Stimulated activated naive CD8-positive, alpha-beta T cell treated with anti-CD3 and anti-CD28 coated beads, Interleukin-15, amount 100 ng/mL, for 72 hours (primary cell): ENCODE results near the gene ZDHHC24.
"Not testable (repeated sequence)": the region's sequence is repeated elsewhere in the genome, so short reads cannot be mapped to it uniquely, and the experiment has no call there.

Experiments used
- ATAC-seq: fragments of 150-1000 bp; cut with Tn5 transposase; 2 replicates; pipeline ENCODE4 v1.10.0; 2021; ENCODE audit warnings: mild to moderate bottlenecking, moderate library complexity
- DNase-seq, 2 donors: peaks; one replicate each; pipeline ENCODE4 v3.0.0; 2021 to 2022
- H3K27ac Mint-ChIP-seq, 2 donors: one replicate each; pipeline ENCODE4 v1.8.0; 2022; ENCODE audit warnings: mild to moderate bottlenecking in 2 of 2, mixed read lengths in 2 of 2, moderate library complexity in 2 of 2
- H3K27me3 Mint-ChIP-seq: one replicate; pipeline ENCODE4 v1.8.0; 2022; ENCODE audit warnings: mixed read lengths
- H3K4me1 Mint-ChIP-seq: one replicate; pipeline ENCODE4 v1.8.0; 2022; ENCODE audit warnings: mild to moderate bottlenecking, mixed read lengths
- H3K4me3 Mint-ChIP-seq, 2 donors: one replicate each; pipeline ENCODE4 v1.8.0; 2022; ENCODE audit warnings: mild to moderate bottlenecking in 2 of 2, mixed read lengths in 2 of 2, moderate library complexity in 1 of 2
- H3K9me3 Mint-ChIP-seq, 2 donors: one replicate each; pipeline ENCODE4 v1.8.0; 2022; ENCODE audit warnings: mixed read lengths in 2 of 2

Gene ZDHHC24, protein sequence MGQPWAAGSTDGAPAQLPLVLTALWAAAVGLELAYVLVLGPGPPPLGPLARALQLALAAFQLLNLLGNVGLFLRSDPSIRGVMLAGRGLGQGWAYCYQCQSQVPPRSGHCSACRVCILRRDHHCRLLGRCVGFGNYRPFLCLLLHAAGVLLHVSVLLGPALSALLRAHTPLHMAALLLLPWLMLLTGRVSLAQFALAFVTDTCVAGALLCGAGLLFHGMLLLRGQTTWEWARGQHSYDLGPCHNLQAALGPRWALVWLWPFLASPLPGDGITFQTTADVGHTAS

DNA sequence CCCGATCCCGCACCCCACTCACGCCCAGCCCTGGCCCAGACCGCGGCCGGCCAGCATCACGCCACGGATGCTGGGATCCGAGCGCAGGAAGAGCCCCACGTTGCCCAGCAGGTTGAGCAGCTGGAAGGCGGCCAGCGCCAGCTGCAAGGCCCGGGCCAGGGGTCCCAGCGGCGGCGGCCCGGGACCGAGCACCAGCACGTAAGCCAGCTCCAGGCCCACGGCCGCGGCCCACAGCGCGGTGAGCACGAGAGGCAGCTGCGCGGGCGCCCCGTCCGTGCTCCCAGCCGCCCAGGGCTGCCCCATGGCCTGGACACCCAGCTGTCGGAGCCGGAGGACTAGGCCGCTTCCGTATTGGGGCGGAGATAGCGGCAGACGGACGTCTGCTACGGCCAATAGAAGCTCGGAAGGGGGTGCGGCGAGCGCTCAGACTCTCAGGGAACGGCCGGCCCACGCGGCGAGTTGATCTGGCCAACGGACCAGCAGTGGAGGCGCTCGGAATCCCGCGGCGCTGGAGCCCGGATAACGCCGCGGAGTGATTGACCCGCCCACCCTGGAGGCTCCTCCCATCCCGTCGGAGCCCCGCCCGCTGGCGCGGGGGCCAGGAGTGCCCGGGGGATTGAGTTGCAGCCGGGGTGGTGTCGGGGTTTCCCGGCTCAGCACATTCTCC, at the start of gene ZDHHC24:
TSS of gene ZDHHC24 (minus strand) at position 348 of the 667 bp plus-strand sequence. CDS start at position 303, 45 bp downstream.
- Mint-ChIP-seq H3K9me3 (no peaks in the 10 kb centered on the region), H3K27ac (peak within 1 kb of the TSS; percentile 80 to 86), H3K4me1 (peaks cover 41% of the 10 kb centered on the region), H3K27me3 (peaks cover 7% of the 10 kb centered on the region), H3K4me3 (peak within 1 kb of the TSS; percentile 83 to 96)
- DNase-seq (peak; percentile 90 to 94), ATAC-seq (peak; percentile 90)

DNA sequence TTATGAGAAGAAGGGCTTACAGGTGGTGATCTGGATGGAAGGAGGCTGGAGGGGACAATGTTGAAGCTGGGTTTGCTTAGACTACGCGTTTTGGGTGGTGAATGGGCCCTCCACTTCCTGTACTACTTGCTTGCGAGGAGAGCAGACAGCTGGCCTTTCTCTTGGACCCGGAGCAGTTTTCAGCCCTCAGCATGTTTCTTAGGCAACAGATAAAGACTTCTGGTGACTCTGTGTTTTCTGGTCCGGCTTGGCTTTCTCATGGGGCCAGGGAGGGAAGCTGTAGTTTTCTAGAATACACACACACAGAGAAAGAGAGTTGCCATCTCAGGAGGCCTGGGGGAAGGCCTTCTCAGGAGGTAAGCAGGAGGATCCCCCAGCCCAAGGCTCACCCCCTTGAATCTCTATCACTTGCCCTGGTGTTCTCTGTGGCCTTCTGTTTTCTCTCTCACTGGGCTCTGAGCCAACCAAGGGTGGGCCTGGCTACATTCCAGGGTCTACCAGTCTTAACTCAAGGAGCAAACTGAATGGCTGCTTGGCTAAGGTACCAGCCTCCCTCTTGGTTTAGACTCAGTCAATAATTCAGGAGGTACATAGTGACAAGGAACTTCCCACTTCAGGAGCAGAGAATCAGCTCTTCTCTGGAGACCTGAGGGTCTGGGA, 49.5 kb upstream of the ZDHHC24 start:
- H3K27me3 Mint-ChIP-seq, result no peaks in the 10 kb centered on the region
- peaks cover 44% of the 10 kb centered on the region for H3K4me1 Mint-ChIP-seq
- peak overlapping the region; percentile 87 to 94 for H3K27ac Mint-ChIP-seq

DNA sequence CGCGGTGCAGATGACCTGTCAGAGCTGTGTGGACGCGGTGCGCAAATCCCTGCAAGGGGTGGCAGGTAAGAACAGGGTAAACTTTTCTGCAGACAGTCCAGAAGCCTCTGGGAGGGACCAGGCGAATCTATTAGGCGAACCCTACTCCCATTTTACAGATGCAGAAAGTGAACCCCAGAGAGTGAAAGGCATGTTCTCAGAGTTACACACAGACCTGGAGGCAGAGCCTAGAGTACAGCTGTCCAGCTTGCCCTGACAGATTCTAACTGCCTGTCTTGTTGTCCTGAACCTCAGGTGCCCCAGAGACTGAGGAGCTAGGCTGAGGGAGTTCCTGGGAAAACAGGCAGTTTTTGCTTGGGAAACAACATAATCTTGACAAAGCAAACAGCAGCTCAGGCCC, 47.8 kb upstream of the ZDHHC24 start:
- peak overlapping the region; percentile 99 to 100 for H3K4me3 Mint-ChIP-seq
- H3K4me1 Mint-ChIP-seq, result peaks cover 44% of the 10 kb centered on the region
- DNase-seq, result no peak
- no peak overlapping the region for H3K27ac Mint-ChIP-seq
- ATAC-seq, result no peak
- no peaks in the 10 kb centered on the region for H3K27me3 Mint-ChIP-seq
- no peaks in the 10 kb centered on the region for H3K9me3 Mint-ChIP-seq

More for the DNA sequence above, 49.5 kb upstream of the ZDHHC24 start:
- Mint-ChIP-seq H3K4me3 (peak overlapping the region; percentile 78 to 100), H3K9me3 (no peaks in the 10 kb centered on the region)
- no peak for ATAC-seq
- DNase-seq, result peak in 1 of 2 donors; percentile 9

DNA sequence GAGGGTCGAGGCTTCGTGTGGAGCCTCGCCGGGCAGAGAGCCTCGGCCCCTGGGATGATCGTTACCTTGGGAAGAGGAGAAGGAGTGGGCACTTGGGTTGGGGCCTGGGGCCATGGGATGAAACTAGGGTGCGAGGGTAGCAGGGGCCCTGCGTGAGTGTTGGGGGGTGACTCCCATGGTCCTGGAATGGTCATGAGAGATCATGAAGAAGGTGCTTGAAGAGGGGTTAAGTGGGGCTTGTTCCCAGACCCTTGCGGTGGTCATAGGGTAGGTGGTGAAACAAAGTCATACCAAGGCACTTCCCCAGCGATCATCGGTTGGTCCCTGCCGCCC, 47.4 kb upstream of the ZDHHC24 start:
- peak overlapping the region; percentile 94 to 98 for H3K27ac Mint-ChIP-seq
- no peaks in the 10 kb centered on the region for H3K27me3 Mint-ChIP-seq
- DNase-seq (no peak), ATAC-seq (peak; percentile 32)
- H3K4me3 Mint-ChIP-seq, result peak overlapping the region; percentile 99 to 100
- H3K9me3 Mint-ChIP-seq, result no peaks in the 10 kb centered on the region
- H3K4me1 Mint-ChIP-seq, result peaks cover 44% of the 10 kb centered on the region

DNA sequence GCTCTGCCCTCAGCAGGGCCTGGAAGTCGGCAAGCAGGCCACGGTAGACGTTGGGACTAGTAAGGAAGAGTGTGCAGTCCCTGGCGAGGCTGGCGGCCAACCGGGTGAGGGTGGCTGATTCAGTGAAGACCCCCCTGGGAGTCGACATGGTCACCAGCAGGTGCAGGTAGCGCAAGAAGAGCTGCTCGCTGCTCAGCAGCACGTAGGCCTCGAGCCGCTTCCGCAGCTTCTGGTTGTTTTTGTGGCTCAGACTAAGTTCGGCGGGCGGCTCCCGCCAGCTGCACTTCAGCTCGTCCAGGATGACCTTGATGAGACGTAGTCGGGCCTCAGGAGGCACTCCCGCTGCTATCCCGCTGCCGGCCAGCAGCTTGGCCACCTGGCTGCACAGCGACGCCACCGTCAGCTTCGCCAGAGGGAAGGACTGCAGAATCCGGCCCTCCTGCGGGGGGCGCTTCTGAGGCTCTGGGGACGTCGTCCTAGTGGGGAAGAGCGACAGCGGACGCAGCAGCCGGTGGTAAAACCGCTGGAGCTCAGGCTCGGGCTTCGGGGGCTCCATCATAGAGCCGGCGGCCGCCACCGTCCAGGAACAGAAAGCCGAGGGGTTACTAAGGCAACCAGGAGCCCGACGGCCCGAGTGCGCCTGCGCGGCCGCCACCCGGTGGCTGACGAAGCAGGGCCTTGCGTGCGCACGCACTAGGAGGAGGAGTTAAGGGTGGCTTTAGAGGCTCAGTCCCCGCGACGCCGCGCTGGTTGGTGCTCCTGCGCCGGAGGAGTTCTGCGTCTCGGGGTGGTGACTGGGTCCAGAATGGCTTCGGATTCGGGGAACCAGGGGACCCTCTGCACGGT, 46.8 kb upstream of the ZDHHC24 start, which contains the start of the genes CCDC87 and CCS:
TSS of gene CCDC87 (minus strand) at position 607 of the 846 bp plus-strand sequence. CDS start at position 559, 48 bp downstream.
TSS of gene CCS (plus strand) at position 729 of the 846 bp plus-strand sequence. CDS start at position 806, 77 bp downstream.
- H3K4me3 Mint-ChIP-seq, result peak within 1 kb of the TSS; percentile 99 to 100
- ATAC-seq, result peak; percentile 97
- peak; percentile 96 to 97 for DNase-seq
- H3K9me3 Mint-ChIP-seq, result no peaks in the 10 kb centered on the region
- H3K27me3 Mint-ChIP-seq, result no peaks in the 10 kb centered on the region
- H3K27ac Mint-ChIP-seq, result peak within 1 kb of the TSS; percentile 94 to 98
- H3K4me1 Mint-ChIP-seq, result peaks cover 44% of the 10 kb centered on the region

DNA sequence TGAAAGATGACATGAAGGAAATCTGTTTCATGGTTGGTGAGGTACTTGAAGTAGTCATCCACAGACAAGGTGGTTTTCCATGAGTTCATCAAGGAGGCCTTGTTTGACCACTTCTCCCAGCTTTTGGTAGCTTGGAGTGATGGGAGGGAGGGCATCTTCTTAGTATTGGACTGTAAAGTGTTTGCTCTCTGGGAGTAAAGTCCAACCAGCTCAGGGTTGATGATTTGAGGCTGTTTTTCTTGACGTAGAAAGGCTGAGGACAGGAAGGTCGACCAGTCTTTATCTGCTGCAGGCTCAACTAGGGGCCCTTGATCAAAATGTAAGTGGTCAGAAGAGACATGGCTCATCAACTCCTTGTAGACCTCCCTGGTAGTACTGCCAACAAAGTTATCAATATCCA, 45.3 kb upstream of the ZDHHC24 start:
- Mint-ChIP-seq H3K9me3 (no peaks in the 10 kb centered on the region), H3K27ac (no peak overlapping the region), H3K4me3 (peak overlapping the region in 1 of 2 donors; percentile 100), H3K4me1 (peaks cover 44% of the 10 kb centered on the region), H3K27me3 (no peaks in the 10 kb centered on the region)
- ATAC-seq, result no peak
- no peak for DNase-seq

DNA sequence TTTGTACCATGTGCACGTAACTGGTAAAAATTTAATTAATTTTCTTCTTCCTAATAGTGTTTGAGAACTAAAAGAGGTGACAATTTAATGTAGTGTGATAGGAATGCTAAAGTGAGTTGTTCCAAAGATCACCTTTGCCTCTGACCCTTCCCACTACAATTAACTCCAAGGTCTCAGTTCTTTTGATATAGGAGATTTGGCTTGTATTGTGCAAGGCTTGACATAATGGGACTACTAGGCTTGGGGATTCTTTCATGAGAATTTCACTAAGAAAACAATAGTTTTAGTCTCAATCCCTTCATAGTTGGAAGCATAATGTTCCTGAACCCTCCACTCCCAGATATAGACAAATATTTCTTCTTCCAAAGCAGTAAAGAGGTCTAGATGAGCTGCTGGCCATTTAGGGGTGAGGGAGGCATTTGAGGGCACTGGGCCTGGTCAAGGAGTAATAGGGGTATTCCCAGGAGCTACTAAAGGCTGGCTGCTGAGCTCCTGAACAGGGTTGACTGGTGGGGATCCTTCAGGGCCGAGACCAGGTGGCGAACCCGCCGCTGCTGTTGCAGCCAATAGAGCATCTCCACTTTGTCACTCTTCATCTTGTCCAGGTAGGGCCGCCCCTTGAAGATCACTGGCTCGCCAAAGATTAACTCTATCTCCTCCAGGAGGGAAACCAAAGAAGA, 44.3 kb upstream of the ZDHHC24 start:
- H3K9me3 Mint-ChIP-seq, result no peaks in the 10 kb centered on the region
- no peak overlapping the region for H3K27ac Mint-ChIP-seq
- no peak overlapping the region for H3K4me3 Mint-ChIP-seq
- ATAC-seq (no peak), DNase-seq (no peak)
- H3K27me3 Mint-ChIP-seq, result no peaks in the 10 kb centered on the region
- H3K4me1 Mint-ChIP-seq, result peaks cover 34% of the 10 kb centered on the region

DNA sequence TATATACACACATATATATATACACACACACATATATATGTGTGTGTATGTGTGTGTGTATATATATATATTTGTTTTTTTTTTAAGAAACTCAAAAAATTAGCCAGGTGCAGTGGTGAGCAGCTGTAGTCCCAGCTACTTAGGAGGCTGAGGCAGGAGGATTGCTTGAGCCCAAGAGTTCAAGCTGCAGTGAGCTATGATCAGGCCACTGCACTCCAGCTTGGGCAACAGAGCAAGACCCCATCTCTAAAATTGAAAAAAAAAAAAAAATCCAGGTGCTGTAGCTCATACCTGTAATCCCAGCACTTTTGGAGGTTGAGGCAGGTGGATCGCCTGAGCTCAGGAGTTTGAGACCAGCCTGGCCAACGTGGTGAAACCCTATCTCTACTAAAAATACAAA, 43.5 kb upstream of the ZDHHC24 start:
- peaks cover 26% of the 10 kb centered on the region for H3K4me1 Mint-ChIP-seq
- not testable (repeated sequence) for H3K27ac Mint-ChIP-seq, ATAC-seq, H3K9me3 Mint-ChIP-seq, H3K27me3 Mint-ChIP-seq, H3K4me3 Mint-ChIP-seq, DNase-seq

DNA sequence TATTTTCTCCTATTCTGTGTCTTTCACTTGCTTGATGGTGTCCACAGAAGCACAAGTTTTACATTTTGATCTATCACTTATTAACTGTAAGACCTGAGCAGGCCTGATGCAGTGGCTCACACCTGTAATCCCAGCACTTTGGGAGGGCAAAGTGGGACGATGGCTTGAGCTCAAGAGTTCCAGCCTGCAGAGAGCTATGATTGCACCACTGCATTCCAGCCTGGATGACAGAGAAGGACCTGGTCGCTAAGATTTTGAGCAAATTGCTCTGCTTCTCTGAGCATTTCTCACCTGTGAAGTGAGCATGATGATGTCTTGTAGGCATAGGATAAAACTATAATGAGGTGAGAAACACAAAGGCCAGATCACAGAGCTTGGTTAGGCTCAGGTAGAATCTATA, 40.3 kb upstream of the ZDHHC24 start:
- Mint-ChIP-seq H3K27me3 (no peaks in the 10 kb centered on the region), H3K4me1 (peaks cover under 1% of the 10 kb centered on the region), H3K9me3 (peaks cover 4 to 10% of the 10 kb centered on the region in 2 donors), H3K27ac (no peak overlapping the region), H3K4me3 (no peak overlapping the region)
- ATAC-seq, result no peak
- DNase-seq, result no peak

DNA sequence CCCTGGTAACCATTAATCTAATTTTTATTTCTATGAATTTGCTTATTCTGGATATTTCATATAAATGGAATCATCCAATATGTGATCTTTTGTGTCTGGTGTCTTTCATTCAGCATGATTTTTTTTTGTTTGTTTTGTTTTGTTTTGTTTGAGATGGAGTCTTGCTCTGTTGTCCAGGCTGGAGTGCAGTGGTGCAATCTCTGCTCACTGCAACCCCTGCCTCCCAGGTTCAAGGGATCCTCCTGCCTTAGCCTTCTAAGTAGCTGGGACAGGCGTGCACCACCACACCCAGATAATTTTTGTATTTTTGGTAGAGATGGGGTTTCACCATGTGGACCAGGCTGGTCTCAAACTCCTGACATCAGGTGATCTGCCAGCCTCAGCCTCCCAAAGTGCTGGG, 39.6 kb upstream of the ZDHHC24 start:
- H3K27me3 Mint-ChIP-seq, ATAC-seq, DNase-seq, H3K4me3 Mint-ChIP-seq, H3K4me1 Mint-ChIP-seq: not testable (repeated sequence)
- Mint-ChIP-seq H3K27ac (peak overlapping the region in 1 of 2 donors; percentile 12), H3K9me3 (peaks cover 4 to 10% of the 10 kb centered on the region in 2 donors)

DNA sequence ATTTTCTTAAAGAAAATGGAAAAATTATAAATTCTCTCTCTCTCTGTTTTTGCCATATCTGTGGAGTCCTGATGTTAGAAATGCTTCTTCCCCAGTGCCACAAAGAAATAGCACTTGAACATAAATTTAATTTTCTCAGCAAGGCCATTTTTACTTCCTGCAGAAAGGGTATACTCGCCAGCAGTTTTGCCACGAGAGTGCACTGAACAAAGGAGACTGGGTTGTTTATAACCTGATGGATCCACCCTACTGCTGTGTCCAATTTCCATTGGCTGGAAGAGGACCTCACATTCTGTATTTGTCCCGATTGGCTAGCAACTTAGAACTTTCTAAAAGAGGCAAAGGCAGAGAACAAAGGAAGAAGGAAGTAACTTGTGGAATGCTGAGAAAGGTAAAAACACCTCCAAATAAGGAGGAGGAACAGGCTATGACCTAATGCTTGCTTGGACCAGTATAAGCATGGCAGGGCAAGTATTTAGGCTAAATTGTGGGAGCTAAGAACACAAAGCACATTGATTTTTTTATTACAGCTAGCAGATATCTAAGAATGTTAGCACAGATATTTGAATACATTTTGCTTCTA, 36.8 kb upstream of the ZDHHC24 start:
- not testable (repeated sequence) for H3K27ac Mint-ChIP-seq, ATAC-seq, H3K27me3 Mint-ChIP-seq, H3K4me3 Mint-ChIP-seq, DNase-seq
- peaks cover 4 to 10% of the 10 kb centered on the region in 2 donors for H3K9me3 Mint-ChIP-seq
- peaks cover 22% of the 10 kb centered on the region for H3K4me1 Mint-ChIP-seq

DNA sequence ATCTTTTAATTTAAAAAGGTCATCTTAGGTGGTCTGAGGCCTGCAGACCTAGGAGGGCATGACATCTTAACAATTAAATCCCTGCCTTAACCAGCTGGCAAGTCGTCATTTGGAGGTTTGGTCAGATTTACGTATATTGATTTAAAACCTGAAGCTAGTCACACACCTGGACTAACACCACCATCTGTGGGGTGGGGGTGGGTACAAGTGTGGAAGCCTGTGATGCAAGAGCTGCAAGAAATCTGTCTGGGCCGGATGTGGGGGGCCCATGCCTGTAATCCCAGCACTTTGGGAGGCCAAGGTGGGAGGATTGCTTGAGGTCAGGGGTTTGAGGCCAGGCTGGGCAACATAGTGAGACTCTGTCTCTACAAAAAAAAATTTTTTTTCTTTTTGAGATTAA, 35.4 kb upstream of the ZDHHC24 start:
- ATAC-seq (no peak), DNase-seq (no peak)
- Mint-ChIP-seq H3K27ac (no peak overlapping the region), H3K9me3 (peaks cover 4 to 10% of the 10 kb centered on the region in 2 donors), H3K4me3 (no peak overlapping the region), H3K27me3 (peaks cover 1% of the 10 kb centered on the region), H3K4me1 (peaks cover 22% of the 10 kb centered on the region)

DNA sequence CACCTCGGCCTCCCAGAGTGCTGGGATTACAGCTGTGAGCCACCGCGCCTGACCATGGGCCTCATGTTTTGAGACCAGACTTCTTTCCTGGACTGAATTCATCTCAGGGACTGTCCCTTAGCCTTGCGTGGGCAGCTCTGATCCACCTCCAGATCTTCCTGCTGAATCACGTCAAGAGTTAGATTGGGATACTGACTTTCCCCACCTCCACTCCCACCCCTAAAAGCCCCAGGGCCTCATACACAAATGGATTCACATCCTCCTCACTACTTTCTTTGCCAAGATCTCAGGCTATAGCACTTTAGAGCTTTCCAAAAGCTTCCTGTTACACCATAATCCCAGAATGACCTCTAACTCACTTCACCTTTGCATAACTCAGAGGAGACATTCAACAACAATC, 35.0 kb upstream of the ZDHHC24 start:
- peaks cover 4 to 10% of the 10 kb centered on the region in 2 donors for H3K9me3 Mint-ChIP-seq
- no peak for DNase-seq
- no peak overlapping the region for H3K4me3 Mint-ChIP-seq
- H3K27me3 Mint-ChIP-seq, result peaks cover 6% of the 10 kb centered on the region
- no peak for ATAC-seq
- H3K27ac Mint-ChIP-seq, result no peak overlapping the region
- H3K4me1 Mint-ChIP-seq, result peaks cover 22% of the 10 kb centered on the region

DNA sequence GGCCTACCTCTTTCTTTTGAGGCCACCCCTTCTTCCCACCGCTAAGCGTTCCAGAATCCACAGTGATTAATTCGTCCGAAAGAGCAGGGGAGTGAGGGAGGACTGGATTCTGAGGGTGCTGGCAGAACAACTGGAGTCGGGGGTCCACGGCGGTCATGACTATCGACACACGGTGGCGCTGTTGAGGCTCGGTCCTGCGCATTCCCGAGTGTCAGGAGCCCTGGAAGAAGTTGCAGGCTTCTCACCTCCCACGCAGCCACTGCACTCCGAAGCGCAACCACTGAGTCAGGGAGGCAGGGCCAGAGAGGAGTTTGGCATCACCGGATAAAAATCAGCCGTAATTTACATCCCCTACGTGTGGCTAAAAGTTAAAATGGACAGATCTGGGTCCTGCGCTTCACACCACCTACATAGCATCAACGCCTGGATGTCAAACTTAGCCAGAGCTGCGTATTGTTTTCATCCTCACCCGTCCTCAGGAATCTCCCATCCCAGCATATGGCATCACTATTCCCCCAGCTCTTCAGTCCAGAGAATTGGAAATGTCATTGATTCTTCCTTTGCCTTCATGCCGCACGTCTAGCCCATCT, 33.3 kb upstream of the ZDHHC24 start:
- H3K4me3 Mint-ChIP-seq, result peak overlapping the region in 1 of 2 donors; percentile 13
- H3K4me1 Mint-ChIP-seq, result peaks cover 22% of the 10 kb centered on the region
- H3K27ac Mint-ChIP-seq, result no peak overlapping the region
- DNase-seq (peak; percentile 66 to 74), ATAC-seq (peak; percentile 84)
- peaks cover 19% of the 10 kb centered on the region for H3K27me3 Mint-ChIP-seq
- peaks cover 4 to 10% of the 10 kb centered on the region in 2 donors for H3K9me3 Mint-ChIP-seq
